22Rv1 (cell line): ENCODE results near the gene ASF1B.

ENCODE experiments used
- ZFX ChIP-seq: fragments of 450-650 bp; IDR thresholded peaks from 2 replicates; pipeline ENCODE4 v1.6.1; 2017; ENCODE audit warnings: antibody characterized with exemption, borderline replicate concordance
- TF ChIP-seq, protein P1 (sequence below): fragments of 450-650 bp; IDR thresholded peaks from 2 replicates; pipeline ENCODE4 v1.5.1; 2017; ENCODE audit warnings: mild to moderate bottlenecking

DNA sequence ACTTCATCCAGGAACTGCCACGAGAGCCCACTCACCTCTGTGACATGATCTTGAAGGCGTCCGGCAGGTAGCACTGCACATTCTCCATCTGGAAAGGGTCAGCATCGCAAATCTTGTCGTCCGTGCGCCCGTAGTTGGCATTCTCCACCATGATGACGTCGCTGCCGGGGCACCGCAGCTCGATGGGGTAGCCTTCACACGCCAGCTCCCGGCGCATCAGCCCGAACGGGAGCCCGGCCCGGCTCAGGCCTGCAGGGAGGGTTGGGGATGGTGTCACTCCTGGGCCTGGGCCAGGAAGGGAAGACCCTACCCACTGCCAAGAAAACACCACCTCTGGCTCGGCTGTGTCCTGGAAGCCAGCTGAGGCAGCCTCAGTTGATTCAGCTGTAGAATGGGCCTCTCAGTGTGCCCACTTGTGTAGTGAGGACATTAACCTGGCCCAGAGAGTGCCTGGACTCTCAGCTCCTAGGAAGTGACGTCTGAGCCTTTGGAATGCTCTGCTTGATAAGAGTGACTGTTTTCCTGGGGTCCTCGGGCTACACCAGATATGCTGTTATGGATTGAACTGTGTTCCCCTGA is 41.2 kb upstream of the ASF1B start:
- TF ChIP-seq, protein P1, sequence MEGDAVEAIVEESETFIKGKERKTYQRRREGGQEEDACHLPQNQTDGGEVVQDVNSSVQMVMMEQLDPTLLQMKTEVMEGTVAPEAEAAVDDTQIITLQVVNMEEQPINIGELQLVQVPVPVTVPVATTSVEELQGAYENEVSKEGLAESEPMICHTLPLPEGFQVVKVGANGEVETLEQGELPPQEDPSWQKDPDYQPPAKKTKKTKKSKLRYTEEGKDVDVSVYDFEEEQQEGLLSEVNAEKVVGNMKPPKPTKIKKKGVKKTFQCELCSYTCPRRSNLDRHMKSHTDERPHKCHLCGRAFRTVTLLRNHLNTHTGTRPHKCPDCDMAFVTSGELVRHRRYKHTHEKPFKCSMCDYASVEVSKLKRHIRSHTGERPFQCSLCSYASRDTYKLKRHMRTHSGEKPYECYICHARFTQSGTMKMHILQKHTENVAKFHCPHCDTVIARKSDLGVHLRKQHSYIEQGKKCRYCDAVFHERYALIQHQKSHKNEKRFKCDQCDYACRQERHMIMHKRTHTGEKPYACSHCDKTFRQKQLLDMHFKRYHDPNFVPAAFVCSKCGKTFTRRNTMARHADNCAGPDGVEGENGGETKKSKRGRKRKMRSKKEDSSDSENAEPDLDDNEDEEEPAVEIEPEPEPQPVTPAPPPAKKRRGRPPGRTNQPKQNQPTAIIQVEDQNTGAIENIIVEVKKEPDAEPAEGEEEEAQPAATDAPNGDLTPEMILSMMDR, result no peak
- no peak for TF ChIP-seq ZFX
